ENCODE results near the gene COX8A. TPM values are rescaled to one million over a fixed set of nuclear protein-coding genes. Genes with fewer than 3 reads are reported as not detected.

The COX8A gene
- 284 and 546 TPM in 2 replicates for total RNA-seq

GRCh38 chr11:63974259-63975143 lies at the start of gene COX8A:
TSS of gene COX8A (plus strand) at chr11:63974620. CDS start at chr11:63974681, 61 bp downstream.

DNA sequence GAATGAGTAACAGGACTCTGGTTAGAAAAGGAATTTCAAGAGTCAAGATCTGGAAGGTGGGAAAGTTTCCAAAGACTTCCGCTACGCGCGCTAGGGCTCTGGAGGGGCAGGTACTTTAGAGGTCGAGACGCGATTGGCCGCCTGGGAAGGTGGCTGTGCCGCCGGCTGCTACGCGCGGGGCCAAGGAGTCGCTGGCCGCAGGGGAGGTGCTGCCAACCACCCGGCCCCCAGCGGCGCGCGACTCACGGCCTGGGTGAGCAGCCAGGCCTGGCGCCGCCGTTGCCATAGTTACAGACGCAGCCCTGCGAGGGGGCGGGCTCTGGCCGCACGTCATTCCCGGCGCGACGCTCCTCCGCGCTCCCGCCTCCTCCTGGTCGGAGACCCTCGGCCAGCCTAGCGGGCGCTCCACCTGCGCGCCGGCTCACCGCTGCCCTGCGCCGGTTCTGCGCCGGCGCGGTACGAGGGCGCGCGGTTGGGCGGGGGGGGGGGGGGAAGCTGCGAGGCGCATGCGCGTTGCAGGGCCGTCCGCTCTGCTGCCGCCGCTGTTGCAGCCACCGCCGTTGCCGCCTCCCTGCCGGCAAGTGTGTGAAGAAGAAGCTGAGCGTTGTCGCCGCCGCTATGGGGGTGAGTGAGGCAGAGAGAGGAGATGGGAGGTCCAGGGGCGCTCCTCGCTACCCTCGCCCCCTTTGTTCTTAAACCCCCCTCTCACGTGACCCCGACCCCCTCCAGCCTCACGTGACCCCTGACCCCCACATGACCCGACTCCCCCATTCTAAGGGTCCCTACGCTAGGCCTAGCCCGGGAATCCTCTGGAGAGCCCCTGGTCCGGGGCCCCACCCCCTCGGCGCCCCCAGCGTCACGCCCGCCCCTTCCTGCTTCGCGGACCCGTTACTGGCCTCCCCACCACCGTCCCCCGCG lies 35.7 kb upstream of the COX8A start, which contains the start of gene NAA40:
TSS of gene NAA40 (plus strand) at position 524 of the 918 bp plus-strand sequence. CDS start at position 619, 95 bp downstream.

DNA sequence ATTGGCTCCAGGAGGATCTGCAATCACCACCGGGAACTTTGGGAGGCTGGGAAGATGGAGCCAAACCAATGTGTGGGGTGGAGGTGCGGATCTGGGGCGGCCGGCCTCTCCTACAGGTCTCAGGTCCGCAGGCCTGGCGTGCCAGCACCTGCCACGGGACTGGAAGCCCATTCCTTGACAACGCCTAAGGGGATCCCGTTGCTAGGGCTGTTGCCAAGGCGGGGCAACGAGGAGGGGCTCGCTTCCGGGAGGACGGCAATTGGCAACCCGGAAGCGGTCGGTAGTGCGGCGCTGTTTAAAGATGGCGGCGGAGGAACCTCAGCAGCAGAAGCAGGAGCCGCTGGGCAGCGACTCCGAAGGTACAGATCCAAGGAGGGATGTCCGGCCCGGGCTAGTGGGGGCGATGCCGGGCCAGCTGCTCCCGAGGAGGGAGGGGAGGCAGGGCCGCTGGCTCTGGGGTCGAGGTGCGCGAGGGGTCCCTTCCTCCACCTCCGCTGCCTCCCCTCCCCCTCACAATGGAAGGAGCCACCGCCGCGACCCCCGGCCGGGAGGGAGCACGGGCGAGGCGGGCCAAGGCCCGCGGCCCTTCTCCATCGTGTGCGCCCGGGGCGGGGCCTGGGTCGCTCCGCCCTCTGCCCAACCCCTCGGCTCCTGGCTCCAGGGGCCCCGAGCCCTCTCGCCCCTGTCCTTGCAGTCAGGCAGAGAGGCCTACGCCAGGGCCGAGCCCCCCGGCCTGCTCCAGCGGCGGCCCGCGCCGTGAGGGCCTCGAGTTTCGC lies 11.9 kb downstream of the COX8A start, which contains the start of gene OTUB1:
TSS of gene OTUB1 (plus strand) at position 283 of the 776 bp plus-strand sequence. CDS start at position 302, 19 bp downstream.

Small RNAs within 50 kb of the gene (small RNA-seq; reads per million reads assigned to genes)
- gene RNU6-45P = 0.26 reads per million

Other genes with a start within 250 kb of the COX8A start
- gene ZFTA, start 205.8 kb upstream of the COX8A start, total RNA-seq = 25.2 and 27.9 TPM in 2 replicates
- 16.6 and 27.9 TPM in 2 replicates for gene SPINDOC, start 161.2 kb upstream of the COX8A start, total RNA-seq
- gene MARK2, start 135.5 kb upstream of the COX8A start, total RNA-seq = 31.4 and 37.7 TPM in 2 replicates
- gene RCOR2, start 57.5 kb upstream of the COX8A start, total RNA-seq = 2.9 and 4.3 TPM in 2 replicates
- 12.1 and 13.7 TPM in 2 replicates for gene NAA40, start 35.6 kb upstream of the COX8A start, total RNA-seq
- 33.8 and 51.9 TPM in 2 replicates for gene OTUB1, start 11.8 kb downstream of the COX8A start, total RNA-seq
- gene FLRT1, start 61.3 kb downstream of the COX8A start, total RNA-seq = not detected in 2 replicates
- 7.2 and 19.6 TPM in 2 replicates for gene MACROD1, start 191.5 kb downstream of the COX8A start, total RNA-seq
- gene STIP1, start 211.6 kb downstream of the COX8A start, total RNA-seq = 57.3 and 97.9 TPM in 2 replicates
- 0.39 and 0.43 TPM in 2 replicates for gene FERMT3, start 232.1 kb downstream of the COX8A start, total RNA-seq